GM12891 (cell line): ENCODE data around the gene PDLIM4.

Experiments
- PAX5 ChIP-seq: IDR thresholded peaks from 2 replicates; pipeline ENCODE4 v1.6.1; 2011; ENCODE audit warnings: low read length, moderate library complexity, mild to moderate bottlenecking; ENCODE audit not compliant: insufficient read depth, severe bottlenecking
- POLR2A ChIP-seq: IDR thresholded peaks from 2 replicates; pipeline ENCODE4 v1.6.1; 2011; ENCODE audit warnings: low read depth, low read length, control low read depth
- POLR2AphosphoS5 ChIP-seq: IDR thresholded peaks from 2 replicates; pipeline ENCODE4 v1.6.1; 2011; ENCODE audit warnings: low read depth, low read length, control low read depth
- SPI1 ChIP-seq: IDR thresholded peaks from 2 replicates; pipeline ENCODE4 v1.6.1; 2011; ENCODE audit warnings: low read depth, low read length, control low read depth
- TAF1 ChIP-seq: IDR thresholded peaks from 2 replicates; pipeline ENCODE4 v1.6.1; 2011; ENCODE audit warnings: low read depth, low read length, control low read depth

- TF ChIP-seq POLR2AphosphoS5: no peak
- TF ChIP-seq POLR2A: no peak
- TF ChIP-seq SPI1: no peak
- no peak for TF ChIP-seq TAF1
- TF ChIP-seq PAX5: no peak
These were observed 4.5 kb upstream of the PDLIM4 start for GRCh38 chr5:132253008-132253441.
